Loucy (cell line): ENCODE measurements around the gene CFAP20DC.

Experiments
- CTCF ChIP-seq: fragments of 200-600 bp; sonication (generic); conservative IDR thresholded peaks from 2 replicates; pipeline ENCODE4 v1.5.1; 2014; ENCODE audit warnings: mild to moderate bottlenecking, antibody characterized with exemption, low read length
- EZH2phosphoT487 ChIP-seq: fragments of 200-600 bp; IDR thresholded peaks from 2 replicates; pipeline ENCODE4 v1.6.1; 2018; ENCODE audit warnings: antibody characterized with exemption, mild to moderate bottlenecking, moderate library complexity, borderline replicate concordance

- no peak for TF ChIP-seq CTCF
- TF ChIP-seq EZH2phosphoT487, result no peak
Measured at GRCh38 chr3:58963928-58964503, 85.8 kb downstream of the CFAP20DC start.
